Endothelial cell of umbilical vein (primary cell): Measurements from ENCODE around the gene TACC3. TPM values are rescaled to one million over a fixed set of nuclear protein-coding genes. Genes with fewer than 3 reads are reported as not detected.

Experiments
- BruUV-seq: library from RNA; stranded (reverse); fragments of 400-500 nt; replicated peaks from 2 replicates; lab custom pipeline; 2021; lab: Mats Ljungman, UMichigan
- CTCF ChIA-PET: fragments of 300-600, 350-600 bp; sonication (Branson Sonifier 250); formaldehyde crosslinking; loops from one replicate; lab custom pipeline; 2021; ENCODE audit warnings: antibody characterized with exemption, inconsistent platforms; lab: Charles Lee
- POLR2A ChIA-PET: fragments of 300-600, 350-600 bp; sonication (Branson Sonifier 250); formaldehyde crosslinking; loops from one replicate; lab custom pipeline; 2021; ENCODE audit warnings: antibody characterized with exemption, inconsistent platforms; lab: Charles Lee
- DNase-seq: peaks from one replicate; pipeline ENCODE4 v3.0.0-alpha.2; 2011; ENCODE audit warnings: low read depth, low spot score
- FAIRE-seq: peaks from 2 replicates; lab custom pipeline; 2011; peaks lifted over from hg19 to GRCh38; lab: Jason Lieb, UNC
- H2AFZ ChIP-seq: 2 replicates; pipeline ENCODE4 v1.6.0; 2012; ENCODE audit warnings: low read depth, low read length, control low read depth, inconsistent platforms
- H3K27ac ChIP-seq: 2 replicates; pipeline ENCODE4 v1.5.1; 2011; ENCODE audit warnings: low read depth, mild to moderate bottlenecking, control low read depth, low read length, moderate library complexity; ENCODE audit not compliant: insufficient read depth
- H3K27me3 ChIP-seq, 2 experiments: 2 replicates each; pipeline versions ENCODE4 v1.6.0 to v1.6.1; 2011; ENCODE audit warnings: low read length in 2 of 2, mixed read lengths in 1 of 2; ENCODE audit not compliant: control insufficient read depth in 2 of 2, insufficient read depth in 2 of 2
- H3K36me3 ChIP-seq, 2 experiments: 2 replicates in 1 of 2; 3 replicates in 1 of 2; pipeline ENCODE4 v1.5.1; 2011; ENCODE audit warnings: low read length in 2 of 2, mild to moderate bottlenecking in 1 of 2, moderate library complexity in 1 of 2; ENCODE audit not compliant: control insufficient read depth in 2 of 2, insufficient read depth in 2 of 2; ENCODE audit errors: extremely low read depth in 1 of 2
- H3K4me1 ChIP-seq: 3 replicates; pipeline ENCODE4 v1.5.1; 2011; ENCODE audit warnings: mild to moderate bottlenecking, low read length; ENCODE audit not compliant: control insufficient read depth, insufficient read depth; ENCODE audit errors: extremely low read depth
- H3K4me2 ChIP-seq: 2 replicates; pipeline ENCODE4 v1.6.1; 2011; ENCODE audit warnings: low read length, control low read depth, mixed read lengths; ENCODE audit not compliant: insufficient read depth
- H3K4me3 ChIP-seq, 3 experiments: fragments of 200-600 bp in 1 of 3; sonication (generic), shearing (Covaris generic) in 1 of 3; replicated peaks in 1 of 3; 2 replicates each; pipeline ENCODE4 v1.5.1; 2011 to 2016; ENCODE audit warnings: control low read depth in 3 of 3, low read length in 3 of 3, mild to moderate bottlenecking in 2 of 3, inconsistent platforms in 1 of 3, low read depth in 1 of 3, moderate library complexity in 1 of 3; ENCODE audit not compliant: insufficient read depth in 1 of 3
- H3K79me2 ChIP-seq: 2 replicates; pipeline ENCODE4 v1.6.0; 2012; ENCODE audit warnings: low read length, inconsistent platforms; ENCODE audit not compliant: control insufficient read depth, insufficient read depth
- H3K9ac ChIP-seq: replicated peaks from 2 replicates; pipeline ENCODE3; 2011; ENCODE audit warnings: low read length, control low read depth; ENCODE audit not compliant: insufficient read depth; ENCODE audit errors: extremely low read depth
- H3K9me1 ChIP-seq: replicated peaks from 3 replicates; pipeline ENCODE4 v1.6.0; 2011; ENCODE audit warnings: mild to moderate bottlenecking, low read length; ENCODE audit not compliant: control insufficient read depth, insufficient read depth; ENCODE audit errors: extremely low read depth
- H3K9me3 ChIP-seq: replicated peaks from 2 replicates; pipeline ENCODE4 v1.5.1; 2012; ENCODE audit warnings: low read length, inconsistent platforms; ENCODE audit not compliant: control insufficient read depth, insufficient read depth
- H4K20me1 ChIP-seq: replicated peaks from 2 replicates; pipeline ENCODE3; 2011; ENCODE audit warnings: mild to moderate bottlenecking, low read length; ENCODE audit not compliant: control insufficient read depth, insufficient read depth; ENCODE audit errors: extremely low read depth
- EZH2 ChIP-seq: IDR thresholded peaks from 2 replicates; pipeline ENCODE4 v1.6.1; 2012; ENCODE audit warnings: borderline replicate concordance, low read depth, mild to moderate bottlenecking, moderate library complexity, low read length, inconsistent platforms; ENCODE audit not compliant: severe bottlenecking
- JUN ChIP-seq: IDR thresholded peaks from 2 replicates; pipeline ENCODE4 v1.6.1; 2011; ENCODE audit warnings: borderline replicate concordance, low read depth; ENCODE audit not compliant: insufficient read length, insufficient read depth
- MYC ChIP-seq: IDR thresholded peaks from one replicate; pipeline ENCODE4 v1.6.1; 2011; ENCODE audit warnings: mild to moderate bottlenecking, low read depth, low read length
- dilution Hi-C: fragments of 300-500 bp; cut with MboI; formaldehyde crosslinking; loops from one replicate; pipeline ENCODE4 v1.15.0; 2019; ENCODE audit warnings: low sequenced_read_pairs; ENCODE audit not compliant: extremely low pct_ligation_motif_present
- intact Hi-C: fragments of 100-400 bp; cut with micrococcal nuclease; formaldehyde crosslinking; loops from one replicate; pipeline ENCODE4 v1.10.0; 2022
- polyA plus RNA-seq, 4 experiments: library from polyadenylated mRNA; depleted of rRNA in 3 of 4; stranded (reverse) in 3 of 4; unstranded in 1 of 4; fragments of >200 nt; gene quantifications; 2 replicates each; pipeline versions ENCODE4 v1.2.1 to v1.2.3, GENCODE V29; 2011 to 2012; ENCODE audit warnings: missing spikeins in 1 of 4
- total RNA-seq: library from RNA; stranded (reverse); gene quantifications from 2 replicates; pipeline ENCODE4 v1.2.3, GENCODE V29; 2021
- TF ChIP-seq, protein P1 (sequence below): IDR thresholded peaks from 2 replicates; pipeline ENCODE4 v1.6.1; 2011; ENCODE audit not compliant: insufficient read depth, insufficient read length
- TF ChIP-seq, protein P2 (sequence below), 2 donors: IDR thresholded peaks; 1 replicate in 1 of 2; 2 replicates in 1 of 2; pipeline ENCODE4 v1.5.1; 2011; ENCODE audit warnings: low read length in 2 of 2, mild to moderate bottlenecking in 2 of 2, moderate library complexity in 2 of 2, control low read depth in 1 of 2, inconsistent platforms in 1 of 2, low read depth in 1 of 2; ENCODE audit not compliant: insufficient read depth in 1 of 2; ENCODE audit errors: extremely low read depth in 1 of 2

Gene TACC3
- total and polyA plus RNA-seq, 2 donors (not counting 3 experiments of a cell fraction or from before 2014, with no cell fraction given) = 54.5 to 135 TPM

- BruUV-seq = no TSS peak
- H2AFZ ChIP-seq = no peak overlapping the region
These were observed 55.3 kb downstream of the TACC3 start for GRCh38 chr4:1776521-1777161.

More at GRCh38 chr4:1776521-1777161, 55.3 kb downstream of the TACC3 start:
- no peaks in the 10 kb centered on the region for H3K9me1 ChIP-seq
- POLR2A ChIA-PET = interaction anchor here (0.6 kb wide), 1 partner anchor 9 kb away, joined by 3 read pairs; no protein-coding TSS in a partner anchor
- no peaks in the 10 kb centered on the region for H3K27me3 ChIP-seq
- intact Hi-C loops = no loop called here
- H3K9ac ChIP-seq = no peak overlapping the region
- DNase-seq (no peak), FAIRE-seq (no peak)
- no peaks in the 10 kb centered on the region for H3K36me3 ChIP-seq
- H3K79me2 ChIP-seq = no peaks in the 10 kb centered on the region
- H3K9me3 ChIP-seq = no peaks in the 10 kb centered on the region
- no peak overlapping the region for H3K4me3 ChIP-seq
- dilution Hi-C loops = no loop called here
- TF ChIP-seq JUN = no peak
- TF ChIP-seq, protein P1, sequence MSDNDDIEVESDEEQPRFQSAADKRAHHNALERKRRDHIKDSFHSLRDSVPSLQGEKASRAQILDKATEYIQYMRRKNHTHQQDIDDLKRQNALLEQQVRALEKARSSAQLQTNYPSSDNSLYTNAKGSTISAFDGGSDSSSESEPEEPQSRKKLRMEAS = no peak
- no peak for TF ChIP-seq MYC
- TF ChIP-seq EZH2 = no peak
- TF ChIP-seq, protein P2, sequence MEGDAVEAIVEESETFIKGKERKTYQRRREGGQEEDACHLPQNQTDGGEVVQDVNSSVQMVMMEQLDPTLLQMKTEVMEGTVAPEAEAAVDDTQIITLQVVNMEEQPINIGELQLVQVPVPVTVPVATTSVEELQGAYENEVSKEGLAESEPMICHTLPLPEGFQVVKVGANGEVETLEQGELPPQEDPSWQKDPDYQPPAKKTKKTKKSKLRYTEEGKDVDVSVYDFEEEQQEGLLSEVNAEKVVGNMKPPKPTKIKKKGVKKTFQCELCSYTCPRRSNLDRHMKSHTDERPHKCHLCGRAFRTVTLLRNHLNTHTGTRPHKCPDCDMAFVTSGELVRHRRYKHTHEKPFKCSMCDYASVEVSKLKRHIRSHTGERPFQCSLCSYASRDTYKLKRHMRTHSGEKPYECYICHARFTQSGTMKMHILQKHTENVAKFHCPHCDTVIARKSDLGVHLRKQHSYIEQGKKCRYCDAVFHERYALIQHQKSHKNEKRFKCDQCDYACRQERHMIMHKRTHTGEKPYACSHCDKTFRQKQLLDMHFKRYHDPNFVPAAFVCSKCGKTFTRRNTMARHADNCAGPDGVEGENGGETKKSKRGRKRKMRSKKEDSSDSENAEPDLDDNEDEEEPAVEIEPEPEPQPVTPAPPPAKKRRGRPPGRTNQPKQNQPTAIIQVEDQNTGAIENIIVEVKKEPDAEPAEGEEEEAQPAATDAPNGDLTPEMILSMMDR (IDR thresholded peaks at IDR 0.05; ENCODE audit: extremely low read depth in 1 of 2, insufficient read depth in 1 of 2, low read depth in 1 of 2, low read length in 2 of 2) = no peak
- no peak overlapping the region for H3K4me2 ChIP-seq
- H3K4me1 ChIP-seq = no peaks in the 10 kb centered on the region
- no peaks in the 10 kb centered on the region for H4K20me1 ChIP-seq
- CTCF ChIA-PET = interaction anchor here (1.1 to 2.0 kb wide), 4 partner anchors 9 to 28 kb away, joined by 5 to 13 read pairs (median 6); partner anchors contain the start of gene FGFR3
- no peak overlapping the region for H3K27ac ChIP-seq
